CD4-positive, alpha-beta T cell (primary cell): ENCODE results near the gene HIF1A. TPM values are rescaled to one million over a fixed set of nuclear protein-coding genes. Genes with fewer than 3 reads are reported as not detected.
A peak's percentile ranks its signal among the peaks of the same experiment; 100 is the strongest.

Source experiments
- ATAC-seq: fragments of 200-7000 bp; cut with Tn5 transposase; one replicate; pipeline ENCODE4 v1.10.0; 2022; ENCODE audit warnings: mild to moderate bottlenecking; ENCODE audit not compliant: poor library complexity
- CTCF ChIA-PET: fragments of 350-600 bp; sonication (Branson Sonifier 250); formaldehyde crosslinking; loops from one replicate; lab custom pipeline; 2021; ENCODE audit warnings: antibody characterized with exemption, inconsistent platforms; lab: Charles Lee
- POLR2A ChIA-PET: fragments of 350-600 bp; sonication (Branson Sonifier 250); formaldehyde crosslinking; loops from one replicate; lab custom pipeline; 2021; ENCODE audit warnings: antibody characterized with exemption, inconsistent platforms; lab: Charles Lee
- DNase-seq, 14 experiments: peaks; one replicate each; pipeline ENCODE4 v3.0.0-alpha.2; 2013 to 2020; ENCODE audit warnings: mixed read lengths in 2 of 14
- H3K27ac ChIP-seq, 2 donors: one replicate each; pipeline versions ENCODE4 v1.5.1 to v1.7.0; 2013; ENCODE audit warnings: low read length in 2 of 2, low read depth in 1 of 2, mild to moderate bottlenecking in 1 of 2
- H3K27me3 ChIP-seq, 2 experiments: 1 replicate in 1 of 2; 2 replicates in 1 of 2; pipeline versions ENCODE4 v1.6.1 to v1.7.0; 2013; ENCODE audit warnings: low read length in 2 of 2, control low read depth in 1 of 2, mild to moderate bottlenecking in 1 of 2, moderate library complexity in 1 of 2; ENCODE audit not compliant: insufficient read depth in 2 of 2, control insufficient read depth in 1 of 2
- H3K36me3 ChIP-seq: one replicate; pipeline ENCODE4 v1.6.1; 2013; ENCODE audit warnings: low read length, control low read depth; ENCODE audit not compliant: insufficient read depth
- H3K4me1 ChIP-seq: one replicate; pipeline ENCODE4 v1.6.1; 2013; ENCODE audit warnings: low read length, control low read depth; ENCODE audit not compliant: insufficient read depth
- H3K4me3 ChIP-seq: one replicate; pipeline ENCODE4 v1.5.1; 2013; ENCODE audit warnings: mild to moderate bottlenecking, low read length, moderate library complexity
- H3K9me3 ChIP-seq, 2 experiments: 1 replicate in 1 of 2; 2 replicates in 1 of 2; pipeline versions ENCODE4 v1.6.1 to v1.7.0; 2013; ENCODE audit warnings: low read length in 2 of 2, mild to moderate bottlenecking in 2 of 2, control low read depth in 1 of 2, moderate library complexity in 1 of 2; ENCODE audit not compliant: control insufficient read depth in 1 of 2, insufficient read depth in 1 of 2
- H3K27ac Mint-ChIP-seq: one replicate; pipeline ENCODE4 v1.8.0; 2020; ENCODE audit warnings: mixed read lengths
- H3K27me3 Mint-ChIP-seq: one replicate; pipeline ENCODE4 v1.8.0; 2021; ENCODE audit warnings: mixed read lengths
- H3K36me3 Mint-ChIP-seq: one replicate; pipeline ENCODE4 v1.8.0; 2021; ENCODE audit warnings: low read depth, mixed read lengths
- H3K4me1 Mint-ChIP-seq: one replicate; pipeline ENCODE4 v1.8.0; 2021; ENCODE audit warnings: low read depth, mixed read lengths
- H3K4me3 Mint-ChIP-seq: one replicate; pipeline ENCODE4 v1.8.0; 2020; ENCODE audit warnings: mild to moderate bottlenecking, mixed read lengths
- H3K9me3 Mint-ChIP-seq: one replicate; pipeline ENCODE4 v1.8.0; 2020; ENCODE audit warnings: mixed read lengths
- CTCF ChIP-seq: fragments of 200-600 bp; IDR thresholded peaks from one replicate; pipeline ENCODE4 v1.8.0; 2022; ENCODE audit warnings: antibody characterized with exemption, mild to moderate bottlenecking
- intact Hi-C, 2 experiments: fragments of 100-400 bp; cut with DNase I in 1 of 2; cut with micrococcal nuclease in 1 of 2; formaldehyde crosslinking; loops; one replicate each; pipeline versions ENCODE4 v1.15.1 to v1.9.0; 2023 to 2025; cut with DNase I, micrococcal nuclease
- total RNA-seq, 174 experiments: library from RNA in 2 of 174; stranded (reverse) in 2 of 174; gene quantifications; one replicate each; pipeline ENCODE4 v1.2.3 and lab custom pipeline; 2021 to 2026

HIF1A gene
- total RNA-seq, 2 experiments from 2014 or later, result 350 to 369 TPM

DNA sequence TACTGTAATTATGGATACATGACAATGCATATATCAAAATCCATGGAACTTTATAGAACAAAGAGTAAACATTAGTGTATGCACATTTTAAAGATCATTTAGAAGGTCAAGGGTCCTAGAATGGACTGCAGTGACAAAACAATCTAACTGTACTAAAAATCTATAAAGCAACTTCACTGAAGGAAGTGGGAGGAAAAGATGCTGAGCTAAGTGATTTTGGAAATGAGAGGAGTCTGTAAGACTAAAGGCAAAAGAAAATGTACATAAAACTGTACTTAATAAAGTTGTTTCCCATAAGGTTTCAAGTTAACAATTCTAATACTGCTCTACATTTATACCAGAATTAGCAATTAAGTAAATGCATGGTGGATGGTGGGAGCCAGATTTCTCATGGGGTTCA is 46.9 kb upstream of the HIF1A start:
- H3K4me3 ChIP-seq, result no peak overlapping the region
- TF ChIP-seq CTCF, result no peak
- CTCF ChIA-PET, result interaction anchor here (1.4 kb wide), 1 partner anchor 91 kb away, joined by 3 read pairs; no protein-coding TSS in a partner anchor
- peaks cover 6% of the 10 kb centered on the region for H3K4me1 ChIP-seq
- ATAC-seq (no peak), DNase-seq (no peak)
- H3K4me1 Mint-ChIP-seq, result peaks cover 34% of the 10 kb centered on the region
- no peaks in the 10 kb centered on the region for H3K36me3 Mint-ChIP-seq
- no peaks in the 10 kb centered on the region for H3K27me3 ChIP-seq
- H3K4me3 Mint-ChIP-seq, result no peak overlapping the region
- H3K9me3 ChIP-seq, result no peaks in the 10 kb centered on the region
- no peaks in the 10 kb centered on the region for H3K36me3 ChIP-seq
- intact Hi-C loops, result no loop called here
- H3K27ac Mint-ChIP-seq, result no peak overlapping the region
- POLR2A ChIA-PET, result interaction anchor here (0.7 to 1.2 kb wide), 5 partner anchors 13 to 310 kb away, joined by 3 read pairs; no protein-coding TSS in a partner anchor
- no peaks in the 10 kb centered on the region for H3K9me3 Mint-ChIP-seq
- no peaks in the 10 kb centered on the region for H3K27me3 Mint-ChIP-seq
- no peak overlapping the region for H3K27ac ChIP-seq

GRCh38 chr14:61649283-61649682 is 46.0 kb upstream of the HIF1A start:
- Mint-ChIP-seq H3K4me1 (peaks cover 35% of the 10 kb centered on the region), H3K27me3 (no peaks in the 10 kb centered on the region), H3K9me3 (no peaks in the 10 kb centered on the region), H3K27ac (no peak overlapping the region), H3K4me3 (peak overlapping the region; percentile 0), H3K36me3 (no peaks in the 10 kb centered on the region)
- Histone ChIP-seq H3K27me3 (no peaks in the 10 kb centered on the region), H3K27ac (no peak overlapping the region), H3K9me3 (no peaks in the 10 kb centered on the region), H3K4me3 (no peak overlapping the region), H3K4me1 (peaks cover 6% of the 10 kb centered on the region), H3K36me3 (no peaks in the 10 kb centered on the region)
- POLR2A ChIA-PET, result interaction anchor here (0.7 to 1.2 kb wide), 4 partner anchors 12 to 311 kb away, joined by 3 read pairs; no protein-coding TSS in a partner anchor
- DNase-seq (peak in 3 of 14 experiments; percentile 48 to 53 (median 52)), ATAC-seq (peak; percentile 91)
- CTCF ChIA-PET, result interaction anchor here (0.6 to 1.4 kb wide), 2 partner anchors 11 to 92 kb away, joined by 3 read pairs; no protein-coding TSS in a partner anchor
- TF ChIP-seq CTCF, result no peak
- intact Hi-C loops, result no loop called here

- no peak for TF ChIP-seq CTCF
- H3K27me3 Mint-ChIP-seq, result no peaks in the 10 kb centered on the region
- CTCF ChIA-PET, result no interaction called here
- no peak overlapping the region for H3K4me3 ChIP-seq
- H3K9me3 ChIP-seq, result no peaks in the 10 kb centered on the region
- POLR2A ChIA-PET, result no interaction called here
- intact Hi-C loops, result no loop called here
- no peaks in the 10 kb centered on the region for H3K36me3 Mint-ChIP-seq
- no peak overlapping the region for H3K27ac ChIP-seq
- no peak for DNase-seq
- H3K4me1 Mint-ChIP-seq, result peaks cover 41% of the 10 kb centered on the region
- no peaks in the 10 kb centered on the region for H3K27me3 ChIP-seq
- peaks cover 17% of the 10 kb centered on the region for H3K4me1 ChIP-seq
- no peak overlapping the region for H3K27ac Mint-ChIP-seq
- no peak for ATAC-seq
- no peaks in the 10 kb centered on the region for H3K9me3 Mint-ChIP-seq
- H3K36me3 ChIP-seq, result no peaks in the 10 kb centered on the region
- no peak overlapping the region for H3K4me3 Mint-ChIP-seq
Observed at GRCh38 chr14:61651355-61651754, 44.0 kb upstream of the HIF1A start.
